ENCODE data around the gene PANK2.
"Not testable (repeated sequence)": the region's sequence is repeated elsewhere in the genome, so short reads cannot be mapped to it uniquely, and the experiment has no call there.

The PANK2 gene
- total RNA-seq = 67.1 to 79.0 (median 78.8) reads per million in 3 donors

DNA sequence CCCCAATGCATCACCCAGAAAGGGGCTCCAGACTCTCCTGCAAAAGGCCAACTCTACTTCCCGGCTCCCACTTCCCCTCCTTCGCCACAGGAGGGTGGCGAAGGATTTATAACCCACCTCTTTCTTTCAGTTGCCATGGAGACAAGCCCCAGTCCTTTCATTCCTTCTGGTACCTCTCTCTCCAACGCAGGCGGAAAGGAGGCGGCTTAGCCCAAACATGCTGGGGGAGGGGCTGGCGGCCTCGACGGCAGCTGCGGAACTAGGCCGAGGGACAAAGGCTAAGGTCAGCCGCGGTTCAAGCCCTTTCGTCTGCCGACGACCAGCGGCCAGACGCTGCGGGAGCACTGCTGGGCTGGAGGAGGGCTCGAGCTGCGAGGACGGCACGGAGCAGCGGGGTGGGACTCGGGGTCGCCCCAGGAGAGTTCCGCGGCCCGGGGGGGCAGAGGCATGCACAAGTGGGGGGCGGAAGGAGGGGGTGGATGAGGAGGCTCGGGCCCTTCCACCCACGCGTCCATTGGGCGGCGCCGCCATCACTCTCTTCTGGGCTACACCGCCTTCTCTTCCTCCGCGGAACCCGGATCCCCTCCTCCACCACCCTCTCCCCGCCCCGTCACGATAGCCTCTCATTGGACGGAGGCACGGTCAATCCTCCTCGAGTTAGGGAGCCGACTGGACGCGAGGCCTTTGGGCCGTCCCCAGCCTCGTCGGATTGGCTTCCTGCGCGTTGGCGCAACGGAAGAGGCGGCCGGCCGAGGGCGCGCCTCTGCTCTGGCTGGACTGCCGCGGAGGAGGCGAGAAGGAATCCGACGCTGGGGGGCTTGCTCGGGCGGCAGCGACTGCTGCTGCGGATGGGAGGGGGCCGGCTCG, at the start of gene PANK2:
Gene PANK2 (plus strand): TSS at position 766 of the 867 bp plus-strand sequence.
- peak; percentile 91 to 96 (median 95) for DNase-seq
- peaks cover 21% of the 10 kb centered on the region for H3K4me1 ChIP-seq (ENCODE audit: control insufficient read depth, insufficient read depth, low read length, poor library complexity, severe bottlenecking)
- no peaks in the 10 kb centered on the region for H3K36me3 ChIP-seq (ENCODE audit: control insufficient read depth, insufficient read depth, low read length)
- H3K4me3 ChIP-seq (ENCODE audit: insufficient read depth, low read depth, low read length, poor library complexity, severe bottlenecking) = peak within 1 kb of the TSS; percentile 83
- H3K9me3 ChIP-seq (ENCODE audit: control insufficient read depth, low read length) = no peaks in the 10 kb centered on the region
- no peaks in the 10 kb centered on the region for H3K27me3 ChIP-seq (replicated peaks; ENCODE audit: control insufficient read depth, insufficient read depth, low read length, poor library complexity, severe bottlenecking)
- peak within 1 kb of the TSS; percentile 76 for H3K27ac ChIP-seq (ENCODE audit: insufficient read depth, low read length, poor library complexity, severe bottlenecking)

- DNase-seq; H3K9me3 ChIP-seq (ENCODE audit: control insufficient read depth, low read length); H3K27me3 ChIP-seq (replicated peaks; ENCODE audit: control insufficient read depth, insufficient read depth, low read length, poor library complexity, severe bottlenecking); H3K4me1 ChIP-seq (ENCODE audit: control insufficient read depth, insufficient read depth, low read length, poor library complexity, severe bottlenecking); H3K4me3 ChIP-seq (ENCODE audit: insufficient read depth, low read depth, low read length, poor library complexity, severe bottlenecking); H3K27ac ChIP-seq (ENCODE audit: insufficient read depth, low read length, poor library complexity, severe bottlenecking); H3K36me3 ChIP-seq (ENCODE audit: control insufficient read depth, insufficient read depth, low read length): not testable (repeated sequence)
These were observed 49.0 kb upstream of the PANK2 start for GRCh38 chr20:3840201-3840600.

DNA sequence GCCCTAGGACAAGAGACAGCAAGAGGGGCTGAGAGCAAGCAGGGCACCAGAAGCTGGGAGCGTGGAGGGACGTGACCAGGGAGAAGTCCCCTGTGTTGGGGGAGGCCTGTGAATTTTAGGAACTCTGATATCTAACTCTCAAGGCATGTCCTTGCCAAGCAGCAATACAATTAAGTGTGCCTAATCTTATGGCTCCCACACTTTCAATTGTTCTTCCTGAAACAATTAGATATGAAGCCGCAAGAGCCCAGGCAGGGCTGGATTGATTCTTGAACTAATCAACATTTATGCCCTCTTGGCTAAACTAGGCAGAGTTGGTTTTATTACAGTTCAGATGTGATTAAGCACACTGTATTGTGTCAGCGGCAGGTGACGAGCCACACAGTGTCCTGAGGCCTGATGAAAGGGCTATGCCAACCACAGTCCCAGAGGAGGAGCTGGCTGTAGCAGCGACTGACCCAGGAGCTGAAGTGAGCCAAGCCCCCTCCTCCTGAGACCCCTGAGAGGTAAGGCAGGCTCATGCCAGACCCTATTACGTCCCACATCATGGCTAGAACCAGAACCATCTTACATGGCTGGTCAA, 46.7 kb upstream of the PANK2 start:
- Histone ChIP-seq H3K9me3 (ENCODE audit: control insufficient read depth, low read length) (no peaks in the 10 kb centered on the region), H3K4me3 (ENCODE audit: insufficient read depth, low read depth, low read length, poor library complexity, severe bottlenecking) (no peak overlapping the region), H3K36me3 (ENCODE audit: control insufficient read depth, insufficient read depth, low read length) (no peaks in the 10 kb centered on the region), H3K4me1 (ENCODE audit: control insufficient read depth, insufficient read depth, low read length, poor library complexity, severe bottlenecking) (peaks cover 3% of the 10 kb centered on the region), H3K27me3 (replicated peaks; ENCODE audit: control insufficient read depth, insufficient read depth, low read length, poor library complexity, severe bottlenecking) (no peaks in the 10 kb centered on the region), H3K27ac (ENCODE audit: insufficient read depth, low read length, poor library complexity, severe bottlenecking) (no peak overlapping the region)
- no peak for DNase-seq

DNA sequence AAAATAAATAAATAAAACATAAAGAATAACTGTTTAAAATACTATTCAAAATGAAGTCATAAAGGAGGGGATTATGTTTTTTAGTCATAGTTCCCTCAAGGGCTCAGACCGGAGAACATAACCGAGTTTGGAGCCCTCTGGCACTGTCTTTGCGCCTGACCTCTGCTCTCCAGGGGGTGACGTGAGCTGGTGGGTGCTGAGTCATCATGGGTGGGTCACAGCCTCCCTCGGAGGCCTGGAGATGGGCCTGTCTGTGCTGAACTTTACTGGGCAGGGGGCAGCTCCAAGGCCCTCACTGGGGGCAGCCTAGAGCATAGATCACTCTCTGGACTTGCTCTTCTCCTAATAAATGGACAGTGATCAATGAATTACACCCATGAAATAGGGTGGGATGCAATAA, 45.7 kb upstream of the PANK2 start:
- Histone ChIP-seq H3K27me3 (replicated peaks; ENCODE audit: control insufficient read depth, insufficient read depth, low read length, poor library complexity, severe bottlenecking) (no peaks in the 10 kb centered on the region), H3K36me3 (ENCODE audit: control insufficient read depth, insufficient read depth, low read length) (no peaks in the 10 kb centered on the region), H3K4me3 (ENCODE audit: insufficient read depth, low read depth, low read length, poor library complexity, severe bottlenecking) (no peak overlapping the region), H3K9me3 (ENCODE audit: control insufficient read depth, low read length) (no peaks in the 10 kb centered on the region), H3K27ac (ENCODE audit: insufficient read depth, low read length, poor library complexity, severe bottlenecking) (no peak overlapping the region), H3K4me1 (ENCODE audit: control insufficient read depth, insufficient read depth, low read length, poor library complexity, severe bottlenecking) (peaks cover 7% of the 10 kb centered on the region)
- DNase-seq = no peak

DNA sequence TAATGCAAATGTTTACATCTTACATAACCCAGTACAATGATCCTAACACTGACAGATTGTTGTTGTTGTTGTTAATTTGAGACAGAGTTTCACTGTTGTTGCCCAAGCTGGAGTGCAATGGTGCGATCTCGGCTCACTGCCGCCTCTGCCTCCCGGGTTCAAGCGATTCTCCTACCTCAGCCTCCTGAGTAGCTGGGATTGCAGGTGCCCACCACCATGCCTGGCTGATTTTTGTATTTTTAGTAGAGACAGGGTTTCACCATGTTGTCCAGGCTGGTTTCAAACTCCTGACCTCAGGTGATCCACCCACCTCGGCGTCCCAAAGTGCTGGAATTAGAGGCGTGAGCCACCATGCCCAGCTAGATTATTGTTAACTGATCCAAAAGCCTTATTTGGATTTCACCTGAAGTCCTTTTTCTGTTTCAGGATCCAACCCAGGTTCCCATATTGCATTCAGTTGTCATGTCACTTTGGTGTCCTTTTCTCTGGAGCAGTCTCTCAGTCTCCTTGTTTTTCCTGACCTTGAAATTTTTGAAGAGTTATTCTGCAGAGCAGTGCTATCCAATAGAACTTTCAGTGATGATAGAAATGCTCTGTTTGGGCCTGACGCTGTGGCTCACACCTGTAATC, 45.1 kb upstream of the PANK2 start:
- not testable (repeated sequence) for H3K4me1 ChIP-seq (ENCODE audit: control insufficient read depth, insufficient read depth, low read length, poor library complexity, severe bottlenecking); H3K36me3 ChIP-seq (ENCODE audit: control insufficient read depth, insufficient read depth, low read length)

GRCh38 chr20:3846378-3846739, 42.8 kb upstream of the PANK2 start:
- Histone ChIP-seq H3K27me3 (replicated peaks; ENCODE audit: control insufficient read depth, insufficient read depth, low read length, poor library complexity, severe bottlenecking) (no peaks in the 10 kb centered on the region), H3K4me1 (ENCODE audit: control insufficient read depth, insufficient read depth, low read length, poor library complexity, severe bottlenecking) (peaks cover 7% of the 10 kb centered on the region), H3K9me3 (ENCODE audit: control insufficient read depth, low read length) (no peaks in the 10 kb centered on the region), H3K36me3 (ENCODE audit: control insufficient read depth, insufficient read depth, low read length) (no peaks in the 10 kb centered on the region), H3K27ac (ENCODE audit: insufficient read depth, low read length, poor library complexity, severe bottlenecking) (peak overlapping the region; percentile 78), H3K4me3 (ENCODE audit: insufficient read depth, low read depth, low read length, poor library complexity, severe bottlenecking) (peak overlapping the region; percentile 94)
- DNase-seq = no peak

More for the DNA sequence above, 45.1 kb upstream of the PANK2 start:
- not testable (repeated sequence) for H3K4me3 ChIP-seq (ENCODE audit: insufficient read depth, low read depth, low read length, poor library complexity, severe bottlenecking); H3K27me3 ChIP-seq (replicated peaks; ENCODE audit: control insufficient read depth, insufficient read depth, low read length, poor library complexity, severe bottlenecking); DNase-seq; H3K9me3 ChIP-seq (ENCODE audit: control insufficient read depth, low read length); H3K27ac ChIP-seq (ENCODE audit: insufficient read depth, low read length, poor library complexity, severe bottlenecking)

DNA sequence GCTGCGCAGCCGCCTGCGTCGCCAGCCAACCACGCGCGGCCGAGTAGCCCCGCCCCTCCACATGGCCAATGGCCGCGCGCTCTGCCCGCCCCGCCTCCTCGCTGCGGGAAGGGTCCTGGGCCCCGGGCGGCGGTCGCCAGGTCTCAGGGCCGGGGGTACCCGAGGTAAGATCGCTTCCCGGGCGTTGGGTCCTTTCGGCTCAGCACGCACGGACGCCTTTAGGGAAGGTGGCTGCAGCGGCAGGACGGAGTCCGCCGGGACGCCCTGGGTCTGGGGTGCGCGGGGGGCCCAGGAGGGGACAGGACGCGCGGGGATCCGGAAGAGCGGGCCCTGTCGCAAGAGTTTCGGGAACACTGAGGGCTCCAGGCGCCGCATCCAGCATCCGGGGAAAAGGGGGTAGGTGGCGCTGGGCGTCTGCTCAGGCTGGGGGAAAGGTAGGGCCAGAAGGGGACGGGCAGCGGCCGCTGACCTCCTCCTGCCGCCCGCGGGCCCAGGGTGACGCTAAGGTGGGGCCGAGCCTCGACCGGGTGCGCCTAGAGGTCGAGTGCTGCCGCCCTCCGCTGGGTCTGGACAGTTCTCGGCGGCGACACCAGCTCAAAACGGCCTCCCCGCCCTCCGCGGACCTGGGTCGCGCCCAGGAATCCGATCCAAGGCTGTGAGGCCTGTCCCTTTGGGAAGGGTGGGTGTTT, 42.3 kb upstream of the PANK2 start, which contains the start of gene MAVS:
Gene MAVS (plus strand): TSS at position 95 of the 689 bp plus-strand sequence. CDS start 7,791 bp downstream, outside the sequence.
- H3K4me3 ChIP-seq (ENCODE audit: insufficient read depth, low read depth, low read length, poor library complexity, severe bottlenecking) = peak within 1 kb of the TSS; percentile 94
- no peaks in the 10 kb centered on the region for H3K27me3 ChIP-seq (replicated peaks; ENCODE audit: control insufficient read depth, insufficient read depth, low read length, poor library complexity, severe bottlenecking)
- H3K27ac ChIP-seq (ENCODE audit: insufficient read depth, low read length, poor library complexity, severe bottlenecking) = peak within 1 kb of the TSS; percentile 78
- no peaks in the 10 kb centered on the region for H3K9me3 ChIP-seq (ENCODE audit: control insufficient read depth, low read length)
- peak; percentile 75 to 80 (median 77) for DNase-seq
- peaks cover 7% of the 10 kb centered on the region for H3K4me1 ChIP-seq (ENCODE audit: control insufficient read depth, insufficient read depth, low read length, poor library complexity, severe bottlenecking)
- H3K36me3 ChIP-seq (ENCODE audit: control insufficient read depth, insufficient read depth, low read length) = no peaks in the 10 kb centered on the region

GRCh38 chr20:3847429-3847940, 41.7 kb upstream of the PANK2 start:
- Histone ChIP-seq H3K27ac (ENCODE audit: insufficient read depth, low read length, poor library complexity, severe bottlenecking) (peak overlapping the region; percentile 78), H3K4me1 (ENCODE audit: control insufficient read depth, insufficient read depth, low read length, poor library complexity, severe bottlenecking) (peaks cover 7% of the 10 kb centered on the region), H3K36me3 (ENCODE audit: control insufficient read depth, insufficient read depth, low read length) (no peaks in the 10 kb centered on the region), H3K9me3 (ENCODE audit: control insufficient read depth, low read length) (no peaks in the 10 kb centered on the region), H3K4me3 (ENCODE audit: insufficient read depth, low read depth, low read length, poor library complexity, severe bottlenecking) (peak overlapping the region; percentile 94), H3K27me3 (replicated peaks; ENCODE audit: control insufficient read depth, insufficient read depth, low read length, poor library complexity, severe bottlenecking) (no peaks in the 10 kb centered on the region)
- DNase-seq = no peak

- Histone ChIP-seq H3K9me3 (ENCODE audit: control insufficient read depth, low read length) (no peaks in the 10 kb centered on the region), H3K4me1 (ENCODE audit: control insufficient read depth, insufficient read depth, low read length, poor library complexity, severe bottlenecking) (peaks cover 7% of the 10 kb centered on the region), H3K27ac (ENCODE audit: insufficient read depth, low read length, poor library complexity, severe bottlenecking) (no peak overlapping the region), H3K4me3 (ENCODE audit: insufficient read depth, low read depth, low read length, poor library complexity, severe bottlenecking) (no peak overlapping the region), H3K27me3 (replicated peaks; ENCODE audit: control insufficient read depth, insufficient read depth, low read length, poor library complexity, severe bottlenecking) (no peaks in the 10 kb centered on the region), H3K36me3 (ENCODE audit: control insufficient read depth, insufficient read depth, low read length) (no peaks in the 10 kb centered on the region)
- no peak for DNase-seq
These were observed 40.6 kb upstream of the PANK2 start for GRCh38 chr20:3848565-3848964.
